DOHH2 (cell line): ENCODE data around the gene CFAP46.

ENCODE experiments used
- H3F3A ChIP-seq: fragments of 200-600 bp; sonication (generic), shearing (Covaris generic); 2 replicates; pipeline ENCODE4 v1.6.0; 2016; ENCODE audit warnings: antibody characterized with exemption, mild to moderate bottlenecking; ENCODE audit not compliant: control insufficient read depth, insufficient read depth
- H3K27ac ChIP-seq: fragments of 200-600 bp; sonication (generic); 2 replicates; pipeline ENCODE4 v1.5.1; 2014; ENCODE audit warnings: low read depth, mild to moderate bottlenecking, low read length, moderate library complexity
- H3K27me3 ChIP-seq: fragments of 200-600 bp; sonication (generic); 2 replicates; pipeline ENCODE4 v1.6.1; 2014; ENCODE audit warnings: mild to moderate bottlenecking, low read length, mixed read lengths; ENCODE audit not compliant: control insufficient read depth
- H3K36me3 ChIP-seq: fragments of 200-600 bp; sonication (generic); 2 replicates; pipeline ENCODE4 v1.6.1; 2014; ENCODE audit warnings: mild to moderate bottlenecking, low read length, moderate library complexity, mixed read lengths; ENCODE audit not compliant: control insufficient read depth
- H3K4me1 ChIP-seq: fragments of 200-600 bp; sonication (generic); 2 replicates; pipeline ENCODE4 v1.6.1; 2014; ENCODE audit warnings: mild to moderate bottlenecking, low read length, mixed read lengths; ENCODE audit not compliant: control insufficient read depth
- H3K4me2 ChIP-seq: fragments of 200-600 bp; sonication (generic); 2 replicates; pipeline ENCODE4 v1.6.0; 2014; ENCODE audit warnings: mild to moderate bottlenecking, low read length, moderate library complexity
- H3K4me3 ChIP-seq: fragments of 200-600 bp; sonication (generic); 2 replicates; pipeline ENCODE4 v1.5.1; 2014; ENCODE audit warnings: mild to moderate bottlenecking, low read length, mixed read lengths
- H3K79me2 ChIP-seq: fragments of 200-600 bp; sonication (generic); 2 replicates; pipeline ENCODE4 v1.6.1; 2014; ENCODE audit warnings: mild to moderate bottlenecking, low read length, mixed read lengths; ENCODE audit not compliant: control insufficient read depth
- H3K9me2 ChIP-seq: fragments of 200-600 bp; sonication (generic); replicated peaks from 2 replicates; pipeline ENCODE4 v1.6.1; 2014; ENCODE audit warnings: mild to moderate bottlenecking, low read length, mixed read lengths; ENCODE audit not compliant: control insufficient read depth
- H3K9me3 ChIP-seq: fragments of 200-600 bp; sonication (generic); 2 replicates; pipeline ENCODE4 v1.6.1; 2014; ENCODE audit warnings: antibody characterized with exemption, low read length, mixed read lengths; ENCODE audit not compliant: control insufficient read depth, insufficient read depth
- H4K20me1 ChIP-seq: fragments of 200-600 bp; sonication (generic); 2 replicates; pipeline ENCODE4 v1.6.0; 2014; ENCODE audit warnings: low read depth, mild to moderate bottlenecking, antibody characterized with exemption, low read length, moderate library complexity; ENCODE audit not compliant: control insufficient read depth, insufficient read depth
- EZH2phosphoT487 ChIP-seq: fragments of 200-600 bp; sonication (generic); IDR thresholded peaks from 2 replicates; pipeline ENCODE4 v1.6.1; 2017; ENCODE audit warnings: borderline replicate concordance, mild to moderate bottlenecking, antibody characterized with exemption, low read length, moderate library complexity, mixed read lengths
- TF ChIP-seq, protein P1 (sequence below): fragments of 200-600 bp; sonication (generic); IDR thresholded peaks from one replicate; pipeline ENCODE4 v1.5.1; 2014; ENCODE audit warnings: antibody characterized with exemption, mild to moderate bottlenecking, low read depth, low read length; ENCODE audit not compliant: poor library complexity, severe bottlenecking

Gene CFAP46

DNA sequence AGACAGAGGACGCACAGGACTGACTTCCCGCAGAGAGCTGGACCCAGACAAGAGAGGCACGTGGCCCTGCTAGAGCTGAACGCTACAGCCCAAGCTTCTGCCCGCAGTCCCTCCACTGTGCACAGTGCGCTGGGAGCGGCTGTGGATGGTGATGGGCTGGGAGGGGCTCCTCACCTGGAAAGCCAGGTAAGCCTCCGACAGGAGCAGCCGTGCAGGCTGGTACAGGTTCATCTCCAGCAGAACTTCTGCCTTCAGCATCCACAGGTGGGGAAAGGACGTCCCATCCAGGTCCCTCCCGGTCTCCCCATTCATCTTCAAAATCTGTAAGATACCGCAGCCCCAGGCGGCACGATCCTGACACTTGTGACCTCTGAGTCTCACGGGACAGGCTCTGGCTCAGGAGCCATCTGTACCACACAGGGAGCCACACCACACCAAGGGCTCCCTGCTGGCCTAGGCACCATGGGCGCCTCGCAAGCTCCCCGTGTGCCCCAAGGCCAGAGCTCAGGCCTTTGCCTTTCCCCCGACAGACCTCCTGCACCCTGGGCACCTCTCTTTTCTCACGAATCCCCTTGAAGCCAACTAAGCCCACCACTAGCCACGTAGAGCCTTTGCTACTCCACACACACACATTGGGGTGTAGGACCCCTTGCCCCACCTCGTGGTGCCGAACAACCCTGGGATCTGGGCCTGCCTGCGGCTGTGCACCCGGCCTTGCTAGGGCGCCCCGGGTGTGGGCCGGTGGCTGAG lies 76.3 kb downstream of the CFAP46 start:
- Histone ChIP-seq H3K27me3 (no peaks in the 10 kb centered on the region), H3K4me3 (no peak overlapping the region), H3K4me1 (no peaks in the 10 kb centered on the region), H3K9me3 (no peaks in the 10 kb centered on the region), H3F3A (no peaks in the 10 kb centered on the region), H3K9me2 (no peaks in the 10 kb centered on the region), H3K4me2 (no peak overlapping the region), H3K79me2 (no peaks in the 10 kb centered on the region), H3K27ac (no peak overlapping the region), H3K36me3 (no peaks in the 10 kb centered on the region), H4K20me1 (no peaks in the 10 kb centered on the region)
- TF ChIP-seq EZH2phosphoT487: no peak

DNA sequence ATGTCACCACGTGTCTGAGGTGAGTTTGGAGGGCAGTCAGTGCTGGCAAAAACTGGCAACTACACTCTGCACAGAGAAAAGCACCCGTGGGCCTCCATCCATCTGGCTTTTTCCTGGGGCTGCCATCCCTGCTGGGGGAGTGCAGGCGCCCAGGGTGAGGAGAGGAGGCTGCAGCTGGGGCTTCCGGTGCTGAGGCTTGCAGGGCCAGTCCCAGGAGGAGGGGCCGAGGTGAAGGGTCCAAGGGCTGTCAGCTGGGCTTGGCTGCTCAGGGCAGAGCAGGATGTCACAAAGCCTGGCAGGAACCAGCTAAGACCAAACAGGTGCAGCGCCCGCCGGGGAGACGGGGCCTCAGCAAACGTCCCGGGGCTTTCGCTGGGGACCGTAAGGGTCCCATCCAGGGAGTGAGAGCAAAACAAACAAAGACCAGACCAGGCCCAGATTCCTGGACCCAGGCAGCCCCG lies 77.2 kb downstream of the CFAP46 start:
- TF ChIP-seq EZH2phosphoT487: no peak
- TF ChIP-seq, protein P1, sequence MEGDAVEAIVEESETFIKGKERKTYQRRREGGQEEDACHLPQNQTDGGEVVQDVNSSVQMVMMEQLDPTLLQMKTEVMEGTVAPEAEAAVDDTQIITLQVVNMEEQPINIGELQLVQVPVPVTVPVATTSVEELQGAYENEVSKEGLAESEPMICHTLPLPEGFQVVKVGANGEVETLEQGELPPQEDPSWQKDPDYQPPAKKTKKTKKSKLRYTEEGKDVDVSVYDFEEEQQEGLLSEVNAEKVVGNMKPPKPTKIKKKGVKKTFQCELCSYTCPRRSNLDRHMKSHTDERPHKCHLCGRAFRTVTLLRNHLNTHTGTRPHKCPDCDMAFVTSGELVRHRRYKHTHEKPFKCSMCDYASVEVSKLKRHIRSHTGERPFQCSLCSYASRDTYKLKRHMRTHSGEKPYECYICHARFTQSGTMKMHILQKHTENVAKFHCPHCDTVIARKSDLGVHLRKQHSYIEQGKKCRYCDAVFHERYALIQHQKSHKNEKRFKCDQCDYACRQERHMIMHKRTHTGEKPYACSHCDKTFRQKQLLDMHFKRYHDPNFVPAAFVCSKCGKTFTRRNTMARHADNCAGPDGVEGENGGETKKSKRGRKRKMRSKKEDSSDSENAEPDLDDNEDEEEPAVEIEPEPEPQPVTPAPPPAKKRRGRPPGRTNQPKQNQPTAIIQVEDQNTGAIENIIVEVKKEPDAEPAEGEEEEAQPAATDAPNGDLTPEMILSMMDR: no peak
- H3K4me2 ChIP-seq: no peak overlapping the region
- H3K4me1 ChIP-seq: no peaks in the 10 kb centered on the region

DNA sequence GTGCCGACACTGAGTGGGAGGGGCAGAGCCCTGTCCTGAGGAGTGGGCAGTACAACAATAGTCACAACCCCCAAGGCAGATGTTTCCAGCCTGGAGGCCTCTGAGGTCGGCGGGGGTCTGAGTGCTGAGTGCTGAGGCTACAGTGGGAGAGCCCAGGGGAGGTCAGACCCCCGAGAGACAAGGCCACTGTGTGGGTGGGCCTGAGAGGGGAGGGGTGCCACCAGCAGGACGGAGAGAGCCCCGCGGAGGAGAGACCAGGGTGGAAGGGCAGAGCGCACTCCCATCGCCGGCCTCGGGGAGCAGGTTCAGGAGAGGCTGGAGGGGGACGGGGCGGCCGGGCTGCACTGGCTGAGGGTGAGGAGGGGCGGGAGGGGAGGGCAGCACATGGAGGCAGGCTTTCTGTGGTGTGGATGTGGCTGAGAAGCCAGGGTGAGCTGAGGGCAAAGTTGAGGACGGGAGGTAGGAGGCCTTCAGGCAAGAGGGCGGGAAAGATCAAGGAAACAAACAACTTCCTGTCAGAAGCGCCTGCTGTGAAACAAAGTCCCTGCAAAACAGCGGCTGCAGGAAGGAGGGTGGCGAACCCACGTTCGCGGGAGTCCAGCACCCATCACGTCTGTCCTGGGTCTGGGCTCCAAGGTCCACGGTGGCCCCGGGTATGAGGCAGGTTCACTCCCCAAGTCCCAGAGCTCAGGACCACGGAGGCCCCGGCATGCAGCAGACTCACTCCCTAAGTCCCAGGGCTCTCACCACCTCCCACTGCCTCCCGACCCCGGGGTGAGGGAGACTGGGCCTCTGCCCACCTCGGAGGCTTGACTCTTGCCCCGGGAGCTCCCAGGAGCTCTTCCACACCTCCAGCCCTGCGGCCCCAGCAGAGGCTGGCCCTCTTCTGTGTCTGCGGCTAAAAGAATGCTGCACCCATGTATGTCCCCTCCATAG lies 79.6 kb downstream of the CFAP46 start:
- Histone ChIP-seq H4K20me1 (no peaks in the 10 kb centered on the region), H3F3A (no peaks in the 10 kb centered on the region), H3K27me3 (no peaks in the 10 kb centered on the region), H3K27ac (no peak overlapping the region), H3K36me3 (no peaks in the 10 kb centered on the region), H3K4me3 (no peak overlapping the region), H3K79me2 (no peaks in the 10 kb centered on the region), H3K4me2 (no peak overlapping the region), H3K9me2 (no peaks in the 10 kb centered on the region), H3K4me1 (no peaks in the 10 kb centered on the region), H3K9me3 (no peaks in the 10 kb centered on the region)
- no peak for TF ChIP-seq EZH2phosphoT487
- TF ChIP-seq, protein P1: no peak

More for the DNA sequence above, 77.2 kb downstream of the CFAP46 start:
- H3K9me2 ChIP-seq: no peaks in the 10 kb centered on the region
- no peak overlapping the region for H3K4me3 ChIP-seq
- no peaks in the 10 kb centered on the region for H3K79me2 ChIP-seq
- no peaks in the 10 kb centered on the region for H3K27me3 ChIP-seq
- no peak overlapping the region for H3K27ac ChIP-seq
- H4K20me1 ChIP-seq: no peaks in the 10 kb centered on the region
- H3F3A ChIP-seq: no peaks in the 10 kb centered on the region
- no peaks in the 10 kb centered on the region for H3K36me3 ChIP-seq
- H3K9me3 ChIP-seq: no peaks in the 10 kb centered on the region
